GM18498 (cell line): ENCODE results near the gene CERK.
"Not testable (repeated sequence)": the region's sequence is repeated elsewhere in the genome, so short reads cannot be mapped to it uniquely, and the experiment has no call there.

Experiments used
- ATAC-seq: cut with Tn5 transposase; IDR thresholded peaks from one replicate; pipeline ENCODE4 v1.9.1; 2021; ENCODE audit warnings: mild to moderate bottlenecking, moderate library complexity; ENCODE audit not compliant: unreplicated experiment

CERK gene

GRCh38 chr22:46734213-46734722 lies 3.8 kb downstream of the CERK start:
- not testable (repeated sequence) for ATAC-seq

DNA sequence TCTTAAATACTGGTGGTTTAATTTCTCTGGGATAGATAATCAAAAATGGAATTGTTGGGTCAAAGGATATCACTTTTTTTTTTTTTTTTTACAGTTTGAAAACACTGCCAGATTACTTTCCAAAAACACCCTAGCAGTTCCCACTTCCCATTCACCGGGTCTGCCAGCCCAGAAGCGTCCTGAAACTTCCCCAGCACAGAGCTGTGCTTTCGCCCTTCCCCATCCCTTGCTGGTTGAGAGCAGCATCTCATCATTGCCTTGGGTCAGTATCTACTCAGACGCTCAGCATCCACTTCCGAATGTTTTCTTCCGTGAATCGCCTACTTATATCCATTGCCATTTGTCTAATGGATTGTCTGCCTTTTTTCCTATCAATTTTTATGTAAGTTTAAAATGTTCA lies 5.5 kb downstream of the CERK start:
- no peak for ATAC-seq

DNA sequence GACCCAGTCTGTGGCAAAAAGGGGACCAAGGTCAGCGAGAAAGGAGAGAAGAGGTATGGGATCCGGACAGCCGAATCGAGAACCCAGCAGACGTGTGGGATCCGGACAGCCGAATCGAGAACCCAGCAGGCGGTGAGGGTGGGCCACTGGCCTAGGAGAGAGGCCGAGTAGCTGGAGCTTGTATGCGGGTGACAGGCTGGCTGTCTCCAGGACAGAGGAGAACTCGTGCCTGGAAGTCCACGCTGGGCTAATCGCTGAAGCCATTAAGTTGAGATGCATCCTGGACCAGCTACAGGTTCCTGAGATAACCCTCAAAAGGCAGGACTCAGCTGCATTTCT lies 6.0 kb downstream of the CERK start:
- ATAC-seq = no peak

GRCh38 chr22:46731246-46732040 lies 6.6 kb downstream of the CERK start:
- ATAC-seq = no peak

- no peak for ATAC-seq
Measured at GRCh38 chr22:46730568-46731245, 7.3 kb downstream of the CERK start.

DNA sequence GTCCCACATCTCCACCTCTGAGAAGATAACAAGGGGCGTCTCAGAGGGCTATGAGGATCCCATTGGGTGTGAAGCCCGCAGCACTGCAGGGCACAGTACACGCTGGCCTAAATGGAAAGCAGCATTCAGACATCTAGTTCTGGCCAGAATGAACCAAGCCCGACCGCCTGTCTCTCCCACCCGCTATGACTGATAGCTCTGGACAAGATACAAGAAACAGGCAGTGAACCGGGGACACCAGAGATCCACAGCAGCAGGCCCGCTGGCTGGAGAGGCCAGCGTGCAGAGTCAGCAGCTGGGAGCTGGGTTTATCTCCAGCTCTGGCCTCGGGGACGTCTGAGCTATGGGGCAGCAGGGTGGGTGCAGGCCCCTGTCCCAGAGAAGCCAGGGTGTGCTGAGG lies 9.6 kb downstream of the CERK start:
- ATAC-seq = no peak

DNA sequence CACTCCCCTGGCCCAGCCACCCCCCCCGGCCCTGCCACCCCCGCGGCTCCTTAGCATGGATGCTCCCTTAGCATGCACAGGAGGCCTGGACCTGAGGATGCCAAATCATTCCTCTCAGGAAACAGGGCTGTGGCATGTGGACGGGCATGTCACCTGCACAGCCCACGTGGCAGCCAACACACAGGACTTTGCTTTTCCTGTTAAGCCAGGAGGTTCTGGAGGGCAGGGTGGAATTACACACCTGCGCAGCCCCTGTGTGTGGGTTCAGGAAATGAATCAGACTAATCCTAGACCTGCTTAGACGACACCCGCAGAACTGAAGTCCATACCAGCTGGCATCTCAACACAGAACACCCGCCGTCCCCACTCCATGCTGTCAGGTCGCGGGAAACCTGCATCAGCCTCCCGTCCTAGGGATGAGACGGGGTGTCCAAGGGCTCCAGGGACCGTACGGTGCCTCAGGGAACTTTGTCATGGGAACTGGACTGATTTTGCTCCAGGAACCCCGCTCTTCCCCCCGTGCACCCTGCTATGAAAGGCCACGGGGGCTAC lies 10.2 kb downstream of the CERK start:
- no peak for ATAC-seq

DNA sequence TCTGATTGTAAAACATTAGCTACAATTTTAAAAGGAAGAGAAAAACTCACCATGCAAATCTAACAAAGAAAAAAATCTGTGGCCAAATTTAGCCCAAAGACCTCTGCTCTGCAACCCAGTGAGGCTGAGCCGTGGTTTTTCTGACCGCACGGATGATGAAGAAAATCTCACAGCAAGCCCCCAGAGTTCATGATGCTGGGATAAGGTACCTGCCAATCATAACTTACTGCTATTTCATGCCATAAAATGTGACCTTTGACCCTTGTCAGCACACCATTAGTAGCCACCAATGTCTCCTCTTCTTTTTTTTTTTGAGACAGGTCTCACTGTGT lies 11.1 kb downstream of the CERK start:
- no peak for ATAC-seq

DNA sequence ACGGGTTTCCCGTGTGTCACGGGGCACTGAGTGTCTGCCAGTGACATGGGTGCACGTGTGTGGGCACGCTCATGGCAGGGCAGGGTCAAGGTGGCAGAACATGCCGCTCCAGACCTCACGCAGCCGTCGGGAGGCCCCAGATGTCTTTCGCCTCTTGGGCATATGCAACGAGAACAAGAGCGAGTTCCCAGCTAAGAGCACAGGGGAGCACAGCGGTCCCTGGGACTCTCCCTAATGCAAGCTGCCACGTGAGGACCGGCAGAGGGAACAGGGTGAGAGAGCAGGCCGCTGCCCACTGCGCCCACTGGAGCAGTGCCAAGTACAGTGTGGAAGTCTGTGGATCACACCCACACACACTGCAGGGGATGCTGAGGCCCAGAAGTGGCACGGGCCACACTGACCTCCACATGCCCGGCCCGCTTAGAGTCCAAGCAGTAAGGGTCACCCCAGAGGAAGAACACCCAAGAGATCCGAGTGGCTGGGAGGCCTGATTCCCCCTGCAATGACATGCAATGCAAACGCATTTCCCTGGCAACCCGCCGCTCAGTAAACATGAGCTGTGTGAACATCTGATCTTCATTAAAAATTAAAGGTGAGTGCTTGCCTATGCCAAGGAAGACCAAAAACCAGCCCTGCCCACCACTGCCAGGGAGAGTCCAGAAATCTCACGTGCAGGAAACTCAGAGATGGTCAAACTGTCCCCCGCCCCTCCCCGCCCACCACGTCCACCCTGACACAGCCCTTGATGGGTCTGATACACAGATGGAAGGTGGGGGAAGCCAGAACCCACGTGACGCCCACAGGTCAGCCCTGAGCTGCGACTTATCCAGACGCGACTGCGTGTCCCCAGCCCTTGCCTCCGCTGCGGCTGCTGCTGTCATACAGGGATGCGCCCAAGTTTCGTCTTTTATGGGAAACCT lies 11.7 kb downstream of the CERK start:
- no peak for ATAC-seq

GRCh38 chr22:46725096-46725495 lies 13.0 kb downstream of the CERK start:
- ATAC-seq = no peak

GRCh38 chr22:46723882-46724281 lies 14.2 kb downstream of the CERK start:
- ATAC-seq = no peak

GRCh38 chr22:46721501-46722085 lies 16.5 kb downstream of the CERK start:
- no peak for ATAC-seq

GRCh38 chr22:46719921-46720320 lies 18.1 kb downstream of the CERK start:
- no peak for ATAC-seq

DNA sequence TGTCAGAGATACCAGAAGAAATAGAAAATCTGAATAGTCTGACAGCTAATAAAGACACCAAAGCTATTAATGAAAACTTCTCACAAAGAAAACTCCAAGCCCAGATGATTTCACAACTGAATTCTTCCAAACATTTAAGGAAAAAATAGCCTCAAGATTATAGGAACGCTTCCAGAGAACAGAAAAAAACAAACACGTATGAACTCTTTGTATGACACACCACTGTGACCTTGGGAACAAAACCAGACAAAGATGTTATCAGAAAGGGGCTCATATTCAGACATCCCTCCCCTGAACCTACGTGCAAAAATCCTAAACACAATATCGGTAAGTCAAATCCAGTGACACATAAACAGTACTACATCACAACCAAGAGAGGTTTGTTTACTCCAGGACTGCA lies 23.5 kb downstream of the CERK start:
- ATAC-seq = no peak

DNA sequence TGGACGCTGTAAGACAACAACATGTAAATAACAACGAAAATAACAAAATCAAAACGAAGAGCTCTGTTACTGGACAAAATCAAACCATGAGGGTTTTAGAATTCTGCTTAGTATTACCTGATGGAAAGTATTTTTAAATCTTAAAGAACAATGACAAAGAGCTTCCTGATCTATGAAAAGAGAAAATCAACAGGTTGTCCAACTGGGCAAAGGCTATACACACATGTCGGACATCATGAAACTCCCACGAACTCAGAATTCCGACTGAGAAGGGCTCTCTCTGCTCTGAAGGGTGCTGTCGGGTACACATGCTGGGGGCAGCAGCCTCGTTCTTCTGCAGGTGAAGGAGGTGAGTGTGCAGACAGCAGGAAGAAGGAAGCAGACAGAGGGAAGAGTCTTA lies 25.8 kb downstream of the CERK start:
- ATAC-seq = no peak

GRCh38 chr22:46710806-46711205 lies 27.2 kb downstream of the CERK start:
- no peak for ATAC-seq

DNA sequence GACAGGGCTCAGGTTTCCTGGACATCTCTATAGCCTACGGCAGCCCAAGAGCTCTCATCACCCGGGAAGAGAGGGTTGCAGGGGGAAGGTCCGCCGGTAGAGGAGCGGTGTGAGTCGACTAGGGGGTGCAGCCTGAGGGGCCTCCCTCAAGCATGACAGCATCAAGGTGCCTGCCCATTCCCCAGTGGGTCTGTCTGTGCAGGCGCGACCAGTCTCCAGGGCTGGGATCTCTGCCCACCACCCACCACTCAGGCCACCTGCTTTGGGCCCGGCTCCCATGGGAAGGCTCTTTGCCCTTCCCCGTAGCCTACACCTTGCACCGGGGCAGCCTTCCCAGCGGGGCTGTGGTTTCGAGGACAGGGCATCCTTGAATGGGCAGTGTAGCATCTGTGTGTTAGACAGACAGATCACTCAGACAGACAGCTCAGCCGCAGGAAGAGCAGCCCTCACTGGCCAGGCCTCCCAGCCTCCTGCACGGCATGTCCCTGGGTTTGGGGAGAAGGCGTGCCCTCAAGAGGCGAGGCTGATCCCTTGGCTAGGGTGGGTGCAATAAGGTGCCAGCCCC lies 29.2 kb downstream of the CERK start:
- ATAC-seq = no peak

- no peak for ATAC-seq
Measured at GRCh38 chr22:46707827-46708570, 30.1 kb downstream of the CERK start.

GRCh38 chr22:46707305-46707704 lies 30.7 kb downstream of the CERK start:
- ATAC-seq = no peak

DNA sequence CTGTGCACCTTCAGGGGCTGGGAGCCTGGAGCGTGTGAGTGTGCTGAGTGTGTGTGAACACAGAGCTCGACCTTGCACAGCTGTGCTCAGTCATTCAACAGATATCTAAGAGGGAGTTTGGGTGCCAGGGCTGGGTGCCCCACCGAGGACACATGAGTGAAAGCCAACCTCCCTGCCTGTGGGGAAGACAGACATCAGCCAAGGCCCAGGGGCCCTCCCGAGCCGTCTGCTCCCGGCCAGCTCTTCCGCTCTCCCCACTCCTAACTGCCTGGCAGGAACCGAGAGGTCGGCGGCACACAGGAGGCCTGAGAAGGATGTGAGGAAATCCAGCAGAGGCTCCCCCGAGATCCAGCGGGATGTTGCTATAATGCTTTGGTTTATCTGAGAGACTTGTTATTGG lies 32.0 kb downstream of the CERK start:
- ATAC-seq = no peak
